Measurements from ENCODE around the gene USP11. TPM values are rescaled to one million over a fixed set of nuclear protein-coding genes. Genes with fewer than 3 reads are reported as not detected.

Gene USP11
- total RNA-seq, 1 donor from 2014 or later = 189 TPM

DNA sequence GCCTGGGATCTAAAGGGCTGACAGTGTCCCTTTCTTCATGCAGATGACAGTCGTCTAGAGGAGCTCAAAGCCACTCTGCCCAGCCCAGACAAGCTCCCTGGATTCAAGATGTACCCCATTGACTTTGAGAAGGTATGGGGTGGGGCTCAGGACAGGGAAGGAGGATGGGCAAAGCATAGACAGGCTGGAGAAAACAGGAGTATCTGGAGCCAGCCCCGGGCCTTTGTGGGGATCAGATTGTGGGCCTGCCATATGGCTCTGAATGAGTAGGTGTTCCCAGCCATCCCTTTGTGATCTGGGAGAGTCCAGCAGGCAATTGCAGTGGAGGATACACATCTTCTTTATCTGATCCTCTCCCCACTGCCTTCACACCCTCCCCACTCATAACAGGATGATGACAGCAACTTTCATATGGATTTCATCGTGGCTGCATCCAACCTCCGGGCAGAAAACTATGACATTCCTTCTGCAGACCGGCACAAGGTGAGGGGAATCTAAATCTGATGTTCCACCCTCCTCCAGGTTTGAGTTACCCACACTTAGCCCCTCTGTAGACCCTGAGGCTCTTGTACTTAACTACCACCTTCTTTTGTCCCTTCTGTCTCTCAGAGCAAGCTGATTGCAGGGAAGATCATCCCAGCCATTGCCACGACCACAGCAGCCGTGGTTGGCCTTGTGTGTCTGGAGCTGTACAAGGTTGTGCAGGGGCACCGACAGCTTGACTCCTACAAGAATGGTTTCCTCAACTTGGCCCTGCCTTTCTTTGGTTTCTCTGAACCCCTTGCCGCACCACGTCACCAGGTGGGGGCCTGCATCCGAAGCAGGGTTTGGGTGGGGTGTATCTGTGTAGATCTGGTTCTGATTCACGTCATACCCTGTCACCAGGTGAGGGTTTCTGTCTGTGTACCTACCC, 20.2 kb upstream of the USP11 start:
- Mint-ChIP-seq H3K36me3 (peaks cover 37% of the 10 kb centered on the region), H3K27me3 (no peaks in the 10 kb centered on the region), H3K4me3 (no peak overlapping the region), H3K9me3 (no peaks in the 10 kb centered on the region), H3K4me1 (ENCODE audit: unreplicated experiment) (peaks cover 11% of the 10 kb centered on the region), H3K27ac (no peak overlapping the region)
- no peak for DNase-seq (ENCODE audit: extremely low spot score, unreplicated experiment)
- no peak for TF ChIP-seq CTCF (conservative IDR thresholded peaks at IDR 0.05)

GRCh38 chrX:47214435-47215077, 18.3 kb upstream of the USP11 start:
- Mint-ChIP-seq H3K27me3 (no peaks in the 10 kb centered on the region), H3K27ac (peak overlapping the region; percentile 12), H3K4me3 (no peak overlapping the region), H3K4me1 (ENCODE audit: unreplicated experiment) (peaks cover 13% of the 10 kb centered on the region), H3K9me3 (no peaks in the 10 kb centered on the region), H3K36me3 (peaks cover 32% of the 10 kb centered on the region)
- DNase-seq (ENCODE audit: extremely low spot score, unreplicated experiment) = no peak
- no peak for TF ChIP-seq CTCF (conservative IDR thresholded peaks at IDR 0.05)

GRCh38 chrX:47215291-47215900, 17.4 kb upstream of the USP11 start:
- no peak overlapping the region for H3K4me3 Mint-ChIP-seq
- DNase-seq (ENCODE audit: extremely low spot score, unreplicated experiment) = no peak

DNA sequence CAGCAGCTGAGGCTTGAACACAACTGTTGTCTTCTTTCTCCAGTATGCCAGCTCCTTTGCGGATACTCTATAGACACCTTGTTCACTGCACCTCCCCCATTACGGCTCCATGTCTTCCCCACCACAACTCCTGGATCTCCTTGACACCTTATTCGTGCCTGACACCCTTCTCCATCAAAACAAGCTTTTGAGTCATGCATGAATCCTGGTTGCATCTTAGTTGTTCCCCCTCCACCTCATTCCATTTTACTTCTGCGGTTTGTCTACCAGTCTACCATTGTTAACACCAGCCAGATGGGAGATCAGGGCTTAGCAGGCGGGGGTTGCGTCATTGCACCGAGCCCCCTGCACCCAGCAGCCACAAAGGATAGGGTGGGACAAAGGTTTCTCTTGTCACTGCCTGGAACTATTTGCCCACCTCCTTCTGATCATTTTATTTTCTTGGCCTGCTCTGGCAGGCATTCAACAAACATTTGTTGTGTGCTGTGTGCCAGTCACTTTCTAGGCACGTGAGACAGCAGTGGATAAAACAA, 16.4 kb upstream of the USP11 start:
- Mint-ChIP-seq H3K36me3 (peaks cover 43% of the 10 kb centered on the region), H3K27me3 (no peaks in the 10 kb centered on the region), H3K27ac (peak overlapping the region; percentile 98), H3K4me3 (peak overlapping the region; percentile 98), H3K9me3 (no peaks in the 10 kb centered on the region), H3K4me1 (ENCODE audit: unreplicated experiment) (peaks cover 31% of the 10 kb centered on the region)
- no peak for TF ChIP-seq CTCF (conservative IDR thresholded peaks at IDR 0.05)
- no peak for DNase-seq (ENCODE audit: extremely low spot score, unreplicated experiment)

More at GRCh38 chrX:47215291-47215900, 17.4 kb upstream of the USP11 start:
- no peaks in the 10 kb centered on the region for H3K27me3 Mint-ChIP-seq
- peak overlapping the region; percentile 12 for H3K27ac Mint-ChIP-seq
- TF ChIP-seq CTCF (conservative IDR thresholded peaks at IDR 0.05) = no peak
- H3K4me1 Mint-ChIP-seq (ENCODE audit: unreplicated experiment) = peaks cover 21% of the 10 kb centered on the region
- no peaks in the 10 kb centered on the region for H3K9me3 Mint-ChIP-seq
- peaks cover 40% of the 10 kb centered on the region for H3K36me3 Mint-ChIP-seq

GRCh38 chrX:47217121-47217851, 15.5 kb upstream of the USP11 start:
- TF ChIP-seq CTCF (conservative IDR thresholded peaks at IDR 0.05) = no peak
- Mint-ChIP-seq H3K27ac (peak overlapping the region; percentile 98), H3K9me3 (no peaks in the 10 kb centered on the region), H3K36me3 (peaks cover 40% of the 10 kb centered on the region), H3K4me3 (peak overlapping the region; percentile 98), H3K4me1 (ENCODE audit: unreplicated experiment) (peaks cover 35% of the 10 kb centered on the region), H3K27me3 (no peaks in the 10 kb centered on the region)
- DNase-seq (ENCODE audit: extremely low spot score, unreplicated experiment) = no peak
